Gastrocnemius medialis (tissue), 4 donors: Measurements from ENCODE around the gene PANX3. TPM values are rescaled to one million over a fixed set of nuclear protein-coding genes. Genes with fewer than 3 reads are reported as not detected.

ENCODE experiments used
- ATAC-seq, 2 donors: fragments of 150-250 bp; one replicate each; pipeline ENCODE4 v1.9.1; 2016
- DNase-seq, 2 donors: peaks; one replicate each; pipeline ENCODE4 v3.0.0-alpha.2; 2019
- H3K27ac ChIP-seq, 4 donors: fragments of 200-600 bp; sonication (generic); 1 replicate in 1 of 4; 2 replicates in 3 of 4; pipeline ENCODE4 v1.5.1; 2016 to 2018; ENCODE audit warnings: mild to moderate bottlenecking in 2 of 4, moderate library complexity in 1 of 4
- H3K27me3 ChIP-seq, 3 donors: fragments of 200-600 bp; sonication (generic) in 2 of 3; 1 replicate in 1 of 3; 2 replicates in 2 of 3; pipeline versions ENCODE4 v1.5.1 to v1.6.0; 2016 to 2019; ENCODE audit warnings: mild to moderate bottlenecking in 1 of 3, moderate library complexity in 1 of 3
- H3K36me3 ChIP-seq, 2 donors: fragments of 200-600 bp; sonication (generic) in 1 of 2; one replicate each; pipeline ENCODE4 v1.5.1; 2017 to 2018
- H3K4me1 ChIP-seq, 2 donors: fragments of 200-600 bp; sonication (generic) in 1 of 2; one replicate each; pipeline ENCODE4 v1.5.1; 2016 to 2017; ENCODE audit warnings: mild to moderate bottlenecking in 2 of 2
- H3K4me3 ChIP-seq, 4 donors: fragments of 200-600 bp; sonication (generic) in 3 of 4; 1 replicate in 1 of 4; 2 replicates in 3 of 4; pipeline ENCODE4 v1.5.1; 2016 to 2019; ENCODE audit warnings: mild to moderate bottlenecking in 2 of 4
- H3K9me3 ChIP-seq, 3 donors: fragments of 200-600 bp; sonication (generic) in 2 of 3; 1 replicate in 1 of 3; 2 replicates in 2 of 3; pipeline ENCODE4 v1.5.1; 2016 to 2019
- POLR2A ChIP-seq, 2 donors: fragments of 450-650 bp; IDR thresholded peaks; one replicate each; pipeline ENCODE4 v1.6.1; 2017; ENCODE audit warnings: antibody characterized with exemption in 2 of 2, mild to moderate bottlenecking in 2 of 2, moderate library complexity in 2 of 2
- in situ Hi-C, 4 donors: fragments of 200-750 bp; cut with MboI; loops; one replicate each; pipeline versions ENCODE4 v1.15.0 to v1.8.0; 2017; ENCODE audit warnings: low sequenced_read_pairs in 4 of 4
- intact Hi-C: fragments of 100-400 bp; cut with DNase I; formaldehyde crosslinking; loops from one replicate; pipeline ENCODE4 v1.15.1; 2023; ENCODE audit warnings: low total_unique reads
- total RNA-seq, 4 donors: library from RNA; depleted of rRNA; stranded (reverse); fragments of >200 nt; gene quantifications; one replicate each; pipeline versions ENCODE4 v1.1.0 to v1.2.3, GENCODE V29; 2016
- TF ChIP-seq, protein P1 (sequence below), 5 experiments: fragments of 450-650 bp in 3 of 5; fragments of 200-600 bp in 2 of 5; sonication (generic) in 2 of 5; IDR thresholded peaks in 4 of 5; conservative IDR thresholded peaks in 1 of 5; 1 replicate in 4 of 5; 2 replicates in 1 of 5; pipeline ENCODE4 v1.5.1; 2016 to 2019; ENCODE audit warnings: antibody characterized with exemption in 5 of 5, mild to moderate bottlenecking in 3 of 5, moderate library complexity in 3 of 5

The PANX3 gene
- total RNA-seq, 4 donors from 2014 or later, result not detected

- ATAC-seq, result no peak
- TF ChIP-seq, protein P1, sequence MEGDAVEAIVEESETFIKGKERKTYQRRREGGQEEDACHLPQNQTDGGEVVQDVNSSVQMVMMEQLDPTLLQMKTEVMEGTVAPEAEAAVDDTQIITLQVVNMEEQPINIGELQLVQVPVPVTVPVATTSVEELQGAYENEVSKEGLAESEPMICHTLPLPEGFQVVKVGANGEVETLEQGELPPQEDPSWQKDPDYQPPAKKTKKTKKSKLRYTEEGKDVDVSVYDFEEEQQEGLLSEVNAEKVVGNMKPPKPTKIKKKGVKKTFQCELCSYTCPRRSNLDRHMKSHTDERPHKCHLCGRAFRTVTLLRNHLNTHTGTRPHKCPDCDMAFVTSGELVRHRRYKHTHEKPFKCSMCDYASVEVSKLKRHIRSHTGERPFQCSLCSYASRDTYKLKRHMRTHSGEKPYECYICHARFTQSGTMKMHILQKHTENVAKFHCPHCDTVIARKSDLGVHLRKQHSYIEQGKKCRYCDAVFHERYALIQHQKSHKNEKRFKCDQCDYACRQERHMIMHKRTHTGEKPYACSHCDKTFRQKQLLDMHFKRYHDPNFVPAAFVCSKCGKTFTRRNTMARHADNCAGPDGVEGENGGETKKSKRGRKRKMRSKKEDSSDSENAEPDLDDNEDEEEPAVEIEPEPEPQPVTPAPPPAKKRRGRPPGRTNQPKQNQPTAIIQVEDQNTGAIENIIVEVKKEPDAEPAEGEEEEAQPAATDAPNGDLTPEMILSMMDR (IDR thresholded peaks at IDR 0.05 in 4 of 5, conservative IDR thresholded peaks at IDR 0.05 in 1 of 5), result no peak
- no peak for TF ChIP-seq POLR2A (IDR thresholded peaks at IDR 0.05)
- DNase-seq, result no peak
- Histone ChIP-seq H3K4me3 (no peak overlapping the region), H3K9me3 (no peaks in the 10 kb centered on the region), H3K36me3 (peaks cover 0 to 56% of the 10 kb centered on the region in 2 donors), H3K4me1 (no peaks in the 10 kb centered on the region), H3K27me3 (no peaks in the 10 kb centered on the region), H3K27ac (no peak overlapping the region)
- in situ Hi-C loops, result no loop called here
- intact Hi-C loops, result no loop called here
Measured at GRCh38 chr11:124639186-124639585, 28.0 kb downstream of the PANX3 start.

DNA sequence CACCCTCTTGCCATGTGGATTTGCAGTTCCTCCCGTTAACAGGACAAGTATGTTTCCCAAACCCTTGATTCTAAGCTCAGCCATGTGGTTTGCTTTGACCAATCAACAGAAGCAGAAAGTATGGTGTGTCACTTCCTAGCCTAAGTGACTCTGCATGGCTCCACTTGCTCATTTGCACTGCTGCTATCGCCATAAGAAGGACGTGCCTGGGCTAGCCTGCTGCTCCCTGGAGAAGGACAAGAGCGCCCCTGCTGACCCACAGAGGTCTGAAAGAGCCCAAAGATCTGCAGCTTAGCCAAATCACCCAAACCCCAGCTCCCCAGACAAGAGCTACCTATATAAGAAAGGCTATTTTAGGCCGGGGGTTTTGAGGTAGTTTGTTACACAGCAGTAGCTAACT lies 29.4 kb downstream of the PANX3 start:
- H3K36me3 ChIP-seq, result peaks cover 0 to 43% of the 10 kb centered on the region in 2 donors
- DNase-seq (no peak), ATAC-seq (no peak)
- no peak for TF ChIP-seq POLR2A (IDR thresholded peaks at IDR 0.05)
- TF ChIP-seq, protein P1 (IDR thresholded peaks at IDR 0.05 in 4 of 5, conservative IDR thresholded peaks at IDR 0.05 in 1 of 5), result no peak
- in situ Hi-C loops, result no loop called here
- H3K4me3 ChIP-seq, result no peak overlapping the region
- no peak overlapping the region for H3K27ac ChIP-seq
- no peaks in the 10 kb centered on the region for H3K27me3 ChIP-seq
- intact Hi-C loops, result no loop called here
- H3K9me3 ChIP-seq, result no peaks in the 10 kb centered on the region
- H3K4me1 ChIP-seq, result no peaks in the 10 kb centered on the region

- TF ChIP-seq POLR2A (IDR thresholded peaks at IDR 0.05), result no peak
- TF ChIP-seq, protein P1 (IDR thresholded peaks at IDR 0.05 in 4 of 5, conservative IDR thresholded peaks at IDR 0.05 in 1 of 5), result no peak
- Histone ChIP-seq H3K4me1 (no peaks in the 10 kb centered on the region), H3K36me3 (peaks cover 0 to 24% of the 10 kb centered on the region in 2 donors), H3K27ac (no peak overlapping the region), H3K4me3 (no peak overlapping the region), H3K9me3 (no peaks in the 10 kb centered on the region), H3K27me3 (no peaks in the 10 kb centered on the region)
- ATAC-seq, result no peak
- no peak for DNase-seq
- in situ Hi-C loops (no loop called here), intact Hi-C loops (no loop called here)
Measured at GRCh38 chr11:124642628-124643027, 31.4 kb downstream of the PANX3 start.

DNA sequence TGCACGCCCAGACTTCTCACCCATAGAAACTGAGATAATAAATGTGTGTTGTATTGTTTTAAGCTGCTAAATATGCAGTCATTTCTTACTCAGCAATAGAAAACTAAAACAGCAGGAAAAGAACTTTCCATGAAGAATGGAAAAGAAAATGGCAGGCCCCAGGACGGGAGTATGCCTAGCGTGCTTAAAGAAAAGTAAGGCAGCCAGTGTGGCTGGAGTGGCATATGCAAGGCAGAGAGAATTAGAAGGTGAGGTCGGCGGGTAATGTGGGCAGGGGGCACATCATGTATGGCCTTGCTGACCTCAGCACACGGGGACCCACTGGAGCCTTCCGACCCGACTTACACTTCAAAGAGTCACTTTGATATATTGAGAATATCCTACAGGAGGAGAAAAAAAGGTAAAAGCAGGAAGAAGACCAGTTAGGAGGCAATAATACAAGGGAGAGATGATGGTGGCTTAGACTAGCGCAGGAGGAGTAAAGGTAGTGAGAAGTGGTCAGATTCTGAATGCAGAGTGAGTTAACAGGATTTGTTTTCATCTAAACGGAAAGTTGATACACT lies 31.9 kb downstream of the PANX3 start:
- H3K9me3 ChIP-seq, result no peaks in the 10 kb centered on the region
- peaks cover 0 to 19% of the 10 kb centered on the region in 2 donors for H3K36me3 ChIP-seq
- DNase-seq (no peak), ATAC-seq (no peak)
- no peaks in the 10 kb centered on the region for H3K27me3 ChIP-seq
- no peaks in the 10 kb centered on the region for H3K4me1 ChIP-seq
- TF ChIP-seq, protein P1 (IDR thresholded peaks at IDR 0.05 in 4 of 5, conservative IDR thresholded peaks at IDR 0.05 in 1 of 5), result no peak
- TF ChIP-seq POLR2A (IDR thresholded peaks at IDR 0.05), result no peak
- H3K27ac ChIP-seq, result no peak overlapping the region
- intact Hi-C loops (no loop called here), in situ Hi-C loops (no loop called here)
- no peak overlapping the region for H3K4me3 ChIP-seq
